HG03045 (cell line): Measurements from ENCODE around the gene BUD31.
A peak's percentile ranks its signal among the peaks of the same experiment; 100 is the strongest.
"Not testable (repeated sequence)": the region's sequence is repeated elsewhere in the genome, so short reads cannot be mapped to it uniquely, and the experiment has no call there.

Experiments used
- ATAC-seq: cut with Tn5 transposase; IDR thresholded peaks from one replicate; pipeline ENCODE4 v1.9.1; 2021; ENCODE audit warnings: mild to moderate bottlenecking, moderate library complexity; ENCODE audit not compliant: unreplicated experiment

BUD31 gene

DNA sequence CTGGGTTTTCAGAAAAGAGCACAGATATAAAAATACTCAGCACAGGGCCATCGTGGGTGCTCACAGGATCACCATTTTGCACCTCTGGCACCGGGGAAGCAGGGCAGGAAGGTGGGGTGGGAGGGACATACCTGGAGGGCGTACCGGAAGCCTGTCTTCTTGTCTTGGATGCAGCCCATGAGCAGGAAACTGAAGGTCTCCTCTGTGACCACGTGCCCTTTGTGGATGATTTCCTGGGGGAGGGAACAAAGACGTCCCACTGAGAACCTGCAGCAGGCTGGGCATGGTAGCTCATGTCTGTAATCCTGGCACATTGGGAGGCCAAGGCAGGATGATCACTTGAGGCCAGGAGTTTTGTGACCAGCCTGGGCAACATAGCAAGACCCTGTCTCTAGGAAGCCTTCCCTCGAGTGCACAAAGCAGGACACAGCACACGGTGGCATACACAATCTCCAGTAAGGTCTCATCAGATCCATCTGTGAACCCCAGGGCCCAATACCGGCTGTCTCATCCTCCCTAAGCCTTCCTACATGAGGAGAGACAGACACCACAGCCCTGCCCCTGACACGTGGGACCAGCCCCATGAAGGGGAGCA is 20.3 kb downstream of the BUD31 start:
- no peak for ATAC-seq

GRCh38 chr7:99429756-99430155 is 21.0 kb downstream of the BUD31 start:
- ATAC-seq, result no peak

GRCh38 chr7:99431756-99432540 is 23.2 kb downstream of the BUD31 start:
- ATAC-seq, result not testable (repeated sequence)

DNA sequence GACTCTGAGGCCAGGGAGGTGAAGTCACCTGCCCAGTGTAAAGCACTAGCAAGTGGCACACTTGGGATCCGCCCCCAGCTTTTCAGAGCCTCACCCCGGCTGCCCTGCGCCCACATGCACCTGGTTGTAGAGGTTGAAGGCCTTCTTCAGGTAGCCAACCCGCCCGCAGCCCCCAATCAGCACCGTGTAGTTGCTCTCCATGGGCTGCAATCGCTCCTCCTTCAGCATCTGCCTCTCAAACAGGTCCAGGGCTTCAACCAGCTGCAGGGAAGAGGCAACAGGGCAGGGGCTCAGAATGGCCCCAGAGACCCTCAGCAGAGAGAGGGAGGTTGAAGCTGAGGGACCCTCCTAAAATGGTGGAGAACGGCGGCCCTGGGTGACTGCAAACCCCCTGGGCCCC is 24.4 kb downstream of the BUD31 start:
- ATAC-seq, result no peak

- no peak for ATAC-seq
Observed at GRCh38 chr7:99437946-99438572, 29.3 kb downstream of the BUD31 start.

- peak; percentile 92 for ATAC-seq
Observed at GRCh38 chr7:99438573-99439480, 30.1 kb downstream of the BUD31 start, which contains the start of the genes CPSF4 and PTCD1. Gene CPSF4, plus strand, starts transcription at chr7:99438943. Its CDS starts 140 bp downstream, at chr7:99439083. Gene PTCD1, minus strand, starts transcription at chr7:99438798. Its CDS starts 3,556 bp downstream, at chr7:99435242.

- no peak for ATAC-seq
Observed at GRCh38 chr7:99440195-99440594, 31.4 kb downstream of the BUD31 start.

DNA sequence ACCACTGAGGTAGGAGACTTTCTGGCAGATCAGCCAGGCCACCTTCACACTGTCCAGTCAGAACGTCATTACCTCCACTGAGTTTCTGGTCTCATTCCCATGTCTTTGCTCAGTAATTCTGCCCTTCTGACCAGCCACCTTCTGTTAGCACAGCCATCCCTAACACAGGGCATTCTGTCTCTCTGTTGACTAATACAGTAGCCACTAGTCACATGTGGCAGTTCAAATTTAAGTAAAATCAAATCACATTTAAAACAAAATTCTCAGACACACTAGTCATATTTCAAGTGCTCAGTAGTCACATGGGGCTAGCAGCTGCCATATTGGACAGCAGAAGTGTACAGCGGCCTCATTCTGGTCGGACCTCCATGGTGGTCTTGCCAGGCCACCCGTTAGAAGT is 37.3 kb downstream of the BUD31 start:
- no peak for ATAC-seq

- ATAC-seq, result no peak
Observed at GRCh38 chr7:99447943-99448342, 39.2 kb downstream of the BUD31 start.

DNA sequence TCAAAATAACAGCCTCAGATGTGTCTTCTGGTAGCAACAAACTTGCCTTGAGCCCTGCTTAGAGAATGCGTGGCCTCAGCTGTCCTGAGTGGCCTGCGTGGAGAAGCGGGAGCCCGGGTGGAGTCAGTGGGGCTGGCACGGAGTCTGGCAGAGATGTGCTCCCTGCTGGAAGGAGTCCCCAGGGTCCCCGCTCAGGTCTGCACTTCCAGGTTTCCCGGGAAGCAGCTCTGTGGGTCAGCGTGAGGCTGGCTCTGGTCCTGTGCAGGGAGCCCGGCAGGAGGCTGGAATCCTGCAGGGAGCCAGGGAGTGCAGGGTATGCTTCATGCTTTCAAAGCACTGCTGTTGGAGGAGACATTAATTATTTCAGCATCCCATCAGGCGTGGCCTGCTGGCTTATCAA is 40.1 kb downstream of the BUD31 start:
- ATAC-seq, result no peak

- no peak for ATAC-seq
Observed at GRCh38 chr7:99449326-99449725, 40.6 kb downstream of the BUD31 start.

- ATAC-seq, result no peak
Observed at GRCh38 chr7:99451936-99452335, 43.2 kb downstream of the BUD31 start.

- ATAC-seq, result no peak
Observed at GRCh38 chr7:99452541-99452940, 43.8 kb downstream of the BUD31 start.

DNA sequence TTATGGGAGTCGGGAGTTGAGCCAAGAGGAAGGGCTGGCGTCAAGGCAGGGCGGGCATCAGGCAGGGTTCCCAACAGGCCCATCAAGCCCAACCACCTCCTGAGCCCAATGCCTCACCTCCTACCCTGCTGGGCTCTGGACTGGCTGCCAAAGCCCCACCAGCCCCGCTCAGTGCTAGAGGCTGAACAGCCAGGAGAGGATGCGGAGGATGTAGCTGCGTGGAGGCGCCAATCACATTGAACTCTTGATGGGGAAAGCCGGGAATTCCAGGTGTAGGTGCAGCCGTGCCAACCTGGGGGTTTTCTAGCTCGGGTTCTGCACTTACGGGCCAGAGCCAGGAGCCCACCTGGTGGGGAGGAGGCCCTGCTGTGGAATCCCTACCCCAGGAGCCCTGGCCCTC is 44.3 kb downstream of the BUD31 start:
- ATAC-seq, result no peak

DNA sequence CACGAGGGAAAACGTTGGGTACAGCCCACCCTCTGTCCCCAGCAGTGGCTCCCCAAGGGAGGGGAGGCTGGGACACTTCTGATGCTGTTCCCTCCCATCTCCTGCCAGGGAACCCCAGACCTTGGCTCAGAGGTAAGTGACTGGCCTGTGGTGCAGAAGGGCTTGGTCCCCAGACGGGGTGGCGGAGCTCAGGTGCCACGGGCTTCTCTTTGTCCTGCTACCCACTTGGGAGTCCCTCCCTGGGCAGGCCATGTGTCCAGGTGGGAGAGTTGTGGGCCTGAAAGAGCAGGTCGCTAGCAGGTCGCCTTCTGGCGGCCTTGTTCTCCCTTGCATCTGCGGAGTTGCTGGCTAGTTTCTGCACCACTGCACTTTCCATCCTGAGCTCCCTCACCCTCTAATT is 47.1 kb downstream of the BUD31 start:
- no peak for ATAC-seq

GRCh38 chr7:99456288-99456687 is 47.5 kb downstream of the BUD31 start:
- ATAC-seq, result no peak

GRCh38 chr7:99457050-99457649 is 48.4 kb downstream of the BUD31 start:
- no peak for ATAC-seq

DNA sequence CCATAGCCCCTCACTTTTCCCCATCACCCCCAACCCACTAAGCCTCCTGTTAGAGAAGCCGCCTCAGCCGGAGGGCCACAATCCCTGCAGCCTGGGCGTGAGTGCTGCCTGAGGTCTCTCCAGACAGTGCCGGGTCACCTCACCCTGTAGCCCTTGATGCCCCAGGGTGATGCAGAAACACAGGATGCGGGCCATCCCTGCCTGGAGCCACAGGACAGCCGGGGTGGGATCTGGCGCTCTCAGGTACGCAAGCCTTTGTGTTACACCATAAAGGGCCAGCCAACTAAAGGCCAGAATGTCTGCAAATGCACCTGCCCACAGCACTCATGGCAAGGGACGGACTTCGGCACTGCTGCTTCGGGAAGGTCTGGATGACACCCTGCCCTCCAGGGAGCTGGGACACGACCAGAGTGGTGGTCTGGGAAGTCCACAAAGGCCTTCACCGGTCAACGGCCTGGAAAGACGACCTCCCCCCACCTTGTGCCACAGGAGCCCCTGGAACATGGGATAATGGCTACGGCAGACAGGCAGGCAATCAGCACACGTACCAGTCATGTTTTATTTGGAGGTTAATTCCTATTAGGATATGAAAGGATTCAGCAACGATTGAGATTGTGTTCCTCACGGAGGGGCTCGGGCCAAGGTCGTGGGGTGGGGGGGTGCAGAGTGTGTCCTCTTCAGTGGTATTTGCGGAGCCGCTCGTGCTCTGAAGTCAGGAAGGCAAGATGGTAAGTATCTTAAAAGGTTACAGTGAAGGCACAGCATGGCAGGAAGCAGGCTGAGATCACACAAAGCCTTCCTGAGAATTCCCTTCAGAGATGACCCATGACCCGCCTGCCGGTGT is 49.1 kb downstream of the BUD31 start:
- no peak for ATAC-seq

DNA sequence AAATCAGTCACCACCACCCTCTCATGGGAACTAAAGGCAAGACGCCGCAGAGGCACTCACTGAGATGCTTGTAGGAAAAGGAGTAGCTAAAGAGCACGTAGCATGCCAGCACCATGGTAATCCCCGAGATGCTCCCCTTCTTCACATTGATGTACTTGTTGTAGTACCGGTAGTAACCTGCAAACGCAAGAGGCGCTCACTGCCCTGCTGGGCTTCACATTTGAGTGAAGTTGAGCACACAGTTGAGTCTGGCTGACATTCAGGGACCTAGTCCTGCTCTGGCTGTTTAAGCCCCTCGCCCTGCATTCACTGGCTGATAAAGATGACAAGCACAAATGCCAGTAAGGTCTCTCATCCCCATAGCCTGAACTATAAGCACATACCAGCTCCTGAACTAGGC is 50.3 kb downstream of the BUD31 start:
- no peak for ATAC-seq

DNA sequence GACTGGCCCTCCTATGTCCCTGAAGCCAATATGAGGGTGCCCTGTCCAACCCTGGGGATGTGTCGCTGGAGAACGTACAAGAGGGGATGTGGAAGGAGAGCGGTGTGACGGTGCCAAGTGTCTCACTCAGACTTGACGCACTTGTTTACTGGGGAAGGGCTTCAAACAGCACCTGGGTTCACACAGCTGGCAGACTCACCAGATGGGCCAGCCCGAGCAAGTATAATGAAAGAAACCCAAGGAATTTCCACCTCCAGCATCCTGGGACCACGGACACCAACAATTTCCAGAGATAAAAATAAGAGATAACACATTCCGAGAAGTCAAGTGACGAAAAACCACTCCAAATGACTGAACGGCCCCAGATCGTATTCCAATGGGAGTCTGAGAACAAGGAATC is 51.9 kb downstream of the BUD31 start:
- ATAC-seq, result no peak
